HepG2 (cell line): ENCODE measurements around the gene DNTTIP2. TPM values are rescaled to one million over a fixed set of nuclear protein-coding genes. Genes with fewer than 3 reads are reported as not detected.

Experiments
- BHLHE40 ChIP-seq: IDR thresholded peaks from 2 replicates; pipeline ENCODE4 v1.6.1; 2011; ENCODE audit warnings: low read length, improper control_type of control experiment
- CCAR2 ChIP-seq: fragments of 200-400 bp; formaldehyde crosslinking; optimal IDR thresholded peaks from 2 replicates; pipeline ENCODE3; 2018; ENCODE audit warnings: low read depth, mild to moderate bottlenecking, low read length, moderate library complexity
- EED ChIP-seq: sonication (generic); formaldehyde crosslinking; IDR thresholded peaks from 2 replicates; pipeline ENCODE4 v1.5.0; 2020; ENCODE audit warnings: mild to moderate bottlenecking, missing genetic modification reagents
- JARID2 ChIP-seq: sonication (generic); formaldehyde crosslinking; IDR thresholded peaks from 2 replicates; pipeline ENCODE4 v1.8.1; 2023; ENCODE audit warnings: missing genetic modification reagents, inconsistent platforms; ENCODE audit not compliant: insufficient replicate concordance
- MXI1 ChIP-seq: IDR thresholded peaks from 3 replicates; pipeline ENCODE4 v1.6.1; 2012; ENCODE audit warnings: low read depth, low read length, inconsistent platforms, borderline replicate concordance
- NR0B2 ChIP-seq: sonication (generic); formaldehyde crosslinking; IDR thresholded peaks from 2 replicates; pipeline ENCODE4 v1.4.0; 2020; ENCODE audit warnings: mild to moderate bottlenecking, missing genetic modification reagents
- PHF5A ChIP-seq: IDR thresholded peaks from one replicate; pipeline ENCODE4 v1.6.1; 2018; ENCODE audit warnings: low read depth, missing genetic modification reagents; ENCODE audit not compliant: unreplicated experiment
- WIZ ChIP-seq: sonication (generic); formaldehyde crosslinking; IDR thresholded peaks from 2 replicates; pipeline ENCODE4 v1.5.1; 2020; ENCODE audit warnings: mild to moderate bottlenecking, missing genetic modification reagents
- ZHX2 ChIP-seq, 2 experiments: sonication (generic) in 1 of 2; formaldehyde crosslinking in 1 of 2; IDR thresholded peaks; 2 replicates each; pipeline versions ENCODE4 v1.6.1 to v1.9.0; 2014 to 2022; ENCODE audit warnings: antibody characterized with exemption in 1 of 2, borderline replicate concordance in 1 of 2, inconsistent platforms in 1 of 2, low read depth in 1 of 2, missing genetic modification reagents in 1 of 2
- ZNF30 ChIP-seq: sonication (generic); formaldehyde crosslinking; IDR thresholded peaks from 2 replicates; pipeline ENCODE4 v1.5.0; 2020; ENCODE audit warnings: mild to moderate bottlenecking, missing genetic modification reagents
- ZNF367 ChIP-seq: sonication (generic); formaldehyde crosslinking; IDR thresholded peaks from 2 replicates; pipeline ENCODE4 v1.4.0; 2020; ENCODE audit warnings: missing genetic modification reagents, borderline replicate concordance
- ZNF501 ChIP-seq: sonication (generic); formaldehyde crosslinking; IDR thresholded peaks from 2 replicates; pipeline ENCODE4 v1.5.1; 2020; ENCODE audit warnings: mild to moderate bottlenecking, moderate library complexity, missing genetic modification reagents
- polyA plus RNA-seq, 8 experiments: library from polyadenylated mRNA; depleted of rRNA in 3 of 8; stranded (reverse) in 7 of 8; unstranded in 1 of 8; fragments of >200 nt; fragmentation: Illumina TruSeq in 4 of 8; extraction: Trizol in 4 of 8; gene quantifications; 2 replicates each; pipeline versions ENCODE4 v1.2.1 to v1.2.3, GENCODE V29; 2011 to 2016; ENCODE audit warnings: low read depth in 4 of 8, missing spikeins in 1 of 8, mixed read lengths in 1 of 8; ENCODE audit not compliant: insufficient read depth in 1 of 8
- total RNA-seq, 5 experiments: library from RNA; depleted of rRNA; stranded (reverse); fragments of >200 nt; fragmentation: Illumina TruSeq; extraction: Trizol; gene quantifications; 2 replicates each; pipeline ENCODE4 v1.2.3, GENCODE V29; 2016; ENCODE audit warnings: low read depth in 1 of 5
- TF ChIP-seq, protein P1 (sequence below): sonication (generic); formaldehyde crosslinking; IDR thresholded peaks from 2 replicates; pipeline ENCODE4 v1.5.0; 2020; ENCODE audit warnings: missing genetic modification reagents
- TF ChIP-seq, protein P2 (sequence below): sonication (generic); formaldehyde crosslinking; conservative IDR thresholded peaks from 2 replicates; pipeline ENCODE4 v1.8.0; 2022; ENCODE audit warnings: mild to moderate bottlenecking, moderate library complexity, missing genetic modification reagents

The DNTTIP2 gene
- total and polyA plus RNA-seq, 2 of the 13 experiments (the other 11 are each of a cell fraction or from before 2014, with no cell fraction given) = 11.4 to 63.3 TPM

DNA sequence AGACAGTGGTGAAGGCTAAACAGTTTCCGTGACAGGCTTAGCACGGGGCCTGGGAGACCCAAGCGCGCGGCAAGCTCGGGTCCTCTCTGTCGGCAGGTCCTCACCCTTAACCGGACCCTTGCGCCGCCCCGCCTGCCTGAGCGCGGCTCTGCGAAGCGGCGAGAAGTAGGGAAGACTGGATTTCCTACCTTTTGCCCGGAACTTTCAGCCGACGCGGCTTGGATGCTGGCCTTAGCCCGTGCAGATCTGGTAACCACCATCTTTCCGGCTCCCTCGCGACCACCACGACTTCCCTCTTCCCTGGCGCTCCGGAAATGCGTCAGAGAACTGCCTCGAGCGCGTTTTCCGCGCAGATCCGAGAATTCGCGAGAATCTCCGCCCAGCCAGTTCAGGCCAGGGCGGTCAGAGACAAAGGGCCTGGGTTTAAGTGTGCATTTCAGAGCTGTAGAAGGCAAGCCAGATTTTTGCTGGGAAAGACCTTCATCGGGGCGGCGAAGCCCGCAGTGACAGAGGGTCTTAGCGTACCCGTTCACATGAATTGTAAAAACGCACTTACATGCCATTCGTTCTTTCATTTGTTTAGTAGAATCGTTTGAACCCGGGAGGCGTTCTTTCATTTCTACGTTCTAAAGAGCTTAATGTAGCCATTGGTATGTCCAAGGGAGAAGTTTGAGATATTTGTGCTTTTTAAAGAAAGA is at the start of gene DNTTIP2 (continued):
- TF ChIP-seq, protein P1, sequence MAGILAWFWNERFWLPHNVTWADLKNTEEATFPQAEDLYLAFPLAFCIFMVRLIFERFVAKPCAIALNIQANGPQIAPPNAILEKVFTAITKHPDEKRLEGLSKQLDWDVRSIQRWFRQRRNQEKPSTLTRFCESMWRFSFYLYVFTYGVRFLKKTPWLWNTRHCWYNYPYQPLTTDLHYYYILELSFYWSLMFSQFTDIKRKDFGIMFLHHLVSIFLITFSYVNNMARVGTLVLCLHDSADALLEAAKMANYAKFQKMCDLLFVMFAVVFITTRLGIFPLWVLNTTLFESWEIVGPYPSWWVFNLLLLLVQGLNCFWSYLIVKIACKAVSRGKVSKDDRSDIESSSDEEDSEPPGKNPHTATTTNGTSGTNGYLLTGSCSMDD (CRISPR knock-in tag) = no peak
- TF ChIP-seq ZNF367 (CRISPR knock-in tag) (0 out of 2 replicates have a peak, but pooled peaks have one; percentile 43), ZNF30 (CRISPR knock-in tag) (no peak), BHLHE40 (peak; percentile 12; the same call in 1 of the 2 replicates), ZHX2 (IDR thresholded peaks at IDR 0.05; ENCODE audit: low read depth) (peak; percentile 91), ZHX2 (CRISPR knock-in tag; IDR thresholded peaks at IDR 0.05; ENCODE audit: borderline replicate concordance) (0 out of 2 replicates have a peak, but pooled peaks have one; percentile 39), ZNF501 (CRISPR knock-in tag) (peak; percentile 96), PHF5A (CRISPR knock-in tag) (peak; percentile 62), MXI1 (peak; percentile 80; the same call in 1 of the 3 replicates), NR0B2 (CRISPR knock-in tag) (peak; percentile 70; the same call in 1 of the 2 replicates), CCAR2 (no peak), EED (CRISPR knock-in tag) (no peak), WIZ (CRISPR knock-in tag) (no peak), JARID2 (no peak)
- TF ChIP-seq, protein P2, sequence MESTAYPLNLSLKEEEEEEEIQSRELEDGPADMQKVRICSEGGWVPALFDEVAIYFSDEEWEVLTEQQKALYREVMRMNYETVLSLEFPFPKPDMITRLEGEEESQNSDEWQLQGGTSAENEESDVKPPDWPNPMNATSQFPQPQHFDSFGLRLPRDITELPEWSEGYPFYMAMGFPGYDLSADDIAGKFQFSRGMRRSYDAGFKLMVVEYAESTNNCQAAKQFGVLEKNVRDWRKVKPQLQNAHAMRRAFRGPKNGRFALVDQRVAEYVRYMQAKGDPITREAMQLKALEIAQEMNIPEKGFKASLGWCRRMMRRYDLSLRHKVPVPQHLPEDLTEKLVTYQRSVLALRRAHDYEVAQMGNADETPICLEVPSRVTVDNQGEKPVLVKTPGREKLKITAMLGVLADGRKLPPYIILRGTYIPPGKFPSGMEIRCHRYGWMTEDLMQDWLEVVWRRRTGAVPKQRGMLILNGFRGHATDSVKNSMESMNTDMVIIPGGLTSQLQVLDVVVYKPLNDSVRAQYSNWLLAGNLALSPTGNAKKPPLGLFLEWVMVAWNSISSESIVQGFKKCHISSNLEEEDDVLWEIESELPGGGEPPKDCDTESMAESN (CRISPR knock-in tag) = peak; percentile 84
